Loucy (cell line): ENCODE data around the gene SDR42E2.

Experiments used
- CTCF ChIP-seq: fragments of 200-600 bp; sonication (generic); conservative IDR thresholded peaks from 2 replicates; pipeline ENCODE4 v1.5.1; 2014; ENCODE audit warnings: mild to moderate bottlenecking, antibody characterized with exemption, low read length
- EZH2phosphoT487 ChIP-seq: fragments of 200-600 bp; IDR thresholded peaks from 2 replicates; pipeline ENCODE4 v1.6.1; 2018; ENCODE audit warnings: antibody characterized with exemption, mild to moderate bottlenecking, moderate library complexity, borderline replicate concordance

GRCh38 chr16:22216191-22216831 lies 54.0 kb downstream of the SDR42E2 start:
- TF ChIP-seq CTCF (no peak), EZH2phosphoT487 (no peak)
